AG10803 (cell line): ENCODE results near the gene NLRX1.

Experiments used
- DNase-seq: peaks from one replicate; pipeline ENCODE4 v3.0.0; 2010; ENCODE audit warnings: low read depth
- H3K4me3 ChIP-seq: 2 replicates; pipeline ENCODE4 v1.5.1; 2011; ENCODE audit warnings: mild to moderate bottlenecking, low read length, control low read depth
- TF ChIP-seq, protein P1 (sequence below): conservative IDR thresholded peaks from 2 replicates; pipeline ENCODE4 v1.5.1; 2011; ENCODE audit warnings: mild to moderate bottlenecking, low read length, control low read depth, inconsistent platforms

The NLRX1 gene

GRCh38 chr11:119204066-119204465, 35.5 kb downstream of the NLRX1 start:
- no peak overlapping the region for H3K4me3 ChIP-seq
- TF ChIP-seq, protein P1, sequence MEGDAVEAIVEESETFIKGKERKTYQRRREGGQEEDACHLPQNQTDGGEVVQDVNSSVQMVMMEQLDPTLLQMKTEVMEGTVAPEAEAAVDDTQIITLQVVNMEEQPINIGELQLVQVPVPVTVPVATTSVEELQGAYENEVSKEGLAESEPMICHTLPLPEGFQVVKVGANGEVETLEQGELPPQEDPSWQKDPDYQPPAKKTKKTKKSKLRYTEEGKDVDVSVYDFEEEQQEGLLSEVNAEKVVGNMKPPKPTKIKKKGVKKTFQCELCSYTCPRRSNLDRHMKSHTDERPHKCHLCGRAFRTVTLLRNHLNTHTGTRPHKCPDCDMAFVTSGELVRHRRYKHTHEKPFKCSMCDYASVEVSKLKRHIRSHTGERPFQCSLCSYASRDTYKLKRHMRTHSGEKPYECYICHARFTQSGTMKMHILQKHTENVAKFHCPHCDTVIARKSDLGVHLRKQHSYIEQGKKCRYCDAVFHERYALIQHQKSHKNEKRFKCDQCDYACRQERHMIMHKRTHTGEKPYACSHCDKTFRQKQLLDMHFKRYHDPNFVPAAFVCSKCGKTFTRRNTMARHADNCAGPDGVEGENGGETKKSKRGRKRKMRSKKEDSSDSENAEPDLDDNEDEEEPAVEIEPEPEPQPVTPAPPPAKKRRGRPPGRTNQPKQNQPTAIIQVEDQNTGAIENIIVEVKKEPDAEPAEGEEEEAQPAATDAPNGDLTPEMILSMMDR, result no peak
- DNase-seq, result no peak

DNA sequence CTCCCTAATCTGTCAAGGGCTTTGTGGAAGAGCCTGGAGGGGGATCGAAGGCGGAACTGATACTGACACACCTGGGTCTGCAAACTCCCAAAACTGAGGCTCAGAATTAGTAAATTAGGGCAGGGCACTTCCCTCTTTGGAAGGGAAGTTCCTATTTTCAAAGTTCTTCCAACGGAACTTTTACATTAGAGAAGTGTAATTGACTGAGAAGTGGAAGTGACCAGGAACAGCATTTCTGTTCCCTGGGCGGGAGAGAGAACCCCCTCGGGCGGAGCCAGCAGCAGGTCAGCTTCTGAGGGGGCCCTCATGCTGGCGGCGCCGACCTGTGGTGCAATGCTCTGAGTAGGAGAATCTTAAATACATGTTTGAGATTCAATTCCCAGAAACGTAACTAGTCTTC, 36.6 kb downstream of the NLRX1 start:
- no peak overlapping the region for H3K4me3 ChIP-seq
- TF ChIP-seq, protein P1, result no peak
- DNase-seq, result no peak

GRCh38 chr11:119205574-119206510, 37.3 kb downstream of the NLRX1 start, which contains the start of gene CBL:
Gene CBL, plus strand, starts transcription at chr11:119206339. Its CDS starts 79 bp downstream, at chr11:119206418.
- DNase-seq, result peak; percentile 84
- TF ChIP-seq, protein P1, result peak; percentile 73
- peak within 1 kb of the TSS; percentile 90 for H3K4me3 ChIP-seq

DNA sequence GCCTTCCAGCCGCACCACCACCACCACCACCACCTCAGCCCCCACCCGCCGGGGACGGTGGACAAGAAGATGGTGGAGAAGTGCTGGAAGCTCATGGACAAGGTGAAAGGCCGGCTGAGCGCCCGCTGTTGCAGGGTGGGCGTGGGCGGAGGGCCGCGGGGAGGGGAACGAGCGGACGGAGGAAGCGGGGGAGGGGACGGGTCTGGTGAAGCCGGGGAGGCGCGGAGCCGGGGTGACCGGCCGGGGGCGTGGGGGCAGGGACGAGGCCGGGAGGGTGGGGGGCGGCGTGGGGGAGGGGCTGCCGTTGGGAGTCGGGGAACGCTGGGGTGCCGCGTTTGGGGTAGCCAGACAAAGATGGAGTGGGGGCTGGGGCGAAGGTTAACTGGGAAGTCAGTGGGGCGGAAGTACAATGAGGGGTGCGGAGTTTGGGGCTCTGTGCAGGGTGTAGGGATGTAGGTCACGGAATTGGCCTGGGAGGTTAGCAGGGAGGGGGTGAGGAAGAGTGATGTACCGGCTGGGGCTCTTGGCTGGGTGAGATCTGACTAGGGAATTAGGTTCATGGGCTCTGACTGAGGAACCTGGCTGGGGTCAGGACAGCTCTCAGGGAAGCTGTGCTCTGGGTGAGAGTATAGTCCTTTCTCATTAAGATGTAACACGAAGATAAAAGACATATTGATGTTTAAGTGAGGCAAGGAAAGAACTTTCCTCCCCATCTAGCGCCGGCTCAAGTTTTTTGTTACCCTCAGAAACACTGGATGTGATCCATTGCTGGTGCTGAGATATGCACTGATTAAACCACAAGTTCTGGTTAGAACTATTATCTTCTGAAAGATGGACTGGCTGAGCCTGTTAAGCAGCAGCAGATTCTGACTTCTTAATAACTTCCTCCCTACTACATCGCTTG, 38.2 kb downstream of the NLRX1 start:
- TF ChIP-seq, protein P1, result no peak

DNA sequence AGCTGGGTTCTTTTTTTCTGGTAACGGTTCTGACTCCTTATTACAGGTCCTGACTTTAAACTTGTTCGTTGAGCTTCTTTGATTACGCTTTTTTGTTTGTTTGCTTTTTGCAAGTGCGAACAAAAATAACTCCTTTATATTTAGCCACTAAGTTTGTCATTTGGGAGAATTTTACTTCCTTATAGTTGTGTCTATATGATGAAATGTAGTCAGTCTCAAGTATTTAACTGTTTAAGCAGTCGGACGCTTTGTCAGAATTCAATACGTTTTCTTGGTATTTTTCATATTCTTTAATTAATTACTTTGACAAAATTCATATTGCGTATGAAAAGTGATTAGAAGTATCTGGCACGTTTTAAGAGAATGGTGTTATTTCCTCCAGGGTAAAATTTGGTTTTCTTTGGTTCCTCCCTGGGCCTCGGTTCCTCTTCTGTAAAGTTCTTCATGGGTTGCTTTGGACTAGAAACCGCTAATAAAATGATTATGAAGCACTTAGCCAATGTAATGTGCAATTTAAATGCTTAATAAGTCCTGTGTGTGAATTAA, 39.0 kb downstream of the NLRX1 start:
- DNase-seq, result no peak
- peak overlapping the region; percentile 90 for H3K4me3 ChIP-seq
- TF ChIP-seq, protein P1, result no peak

More for the DNA sequence above, 38.2 kb downstream of the NLRX1 start:
- DNase-seq, result peak; percentile 29
- peak overlapping the region; percentile 90 for H3K4me3 ChIP-seq

DNA sequence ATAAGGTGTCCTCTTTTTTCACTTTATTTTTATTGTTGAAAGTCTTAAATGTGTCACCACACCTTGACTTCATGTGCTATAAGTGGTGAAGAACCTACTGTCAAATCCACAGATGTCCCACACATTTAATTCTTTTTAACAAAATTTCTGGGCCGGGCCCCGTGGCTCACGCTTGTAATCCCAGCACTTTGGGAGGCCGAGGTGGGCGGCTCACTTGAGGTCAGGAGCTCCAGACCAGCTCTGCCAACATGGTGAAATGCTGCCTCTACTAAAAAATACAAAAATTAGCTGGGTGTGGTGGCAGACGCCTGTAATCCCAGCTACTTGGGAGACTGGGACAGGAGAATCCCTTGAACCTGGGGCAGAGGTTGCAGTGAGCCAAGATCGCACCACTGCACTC, 40.7 kb downstream of the NLRX1 start:
- H3K4me3 ChIP-seq, result no peak overlapping the region
- DNase-seq, result no peak
- TF ChIP-seq, protein P1, result no peak
